ENCODE measurements around the gene ADGRF5.
"Not testable (repeated sequence)": the region's sequence is repeated elsewhere in the genome, so short reads cannot be mapped to it uniquely, and the experiment has no call there.

The ADGRF5 gene

DNA sequence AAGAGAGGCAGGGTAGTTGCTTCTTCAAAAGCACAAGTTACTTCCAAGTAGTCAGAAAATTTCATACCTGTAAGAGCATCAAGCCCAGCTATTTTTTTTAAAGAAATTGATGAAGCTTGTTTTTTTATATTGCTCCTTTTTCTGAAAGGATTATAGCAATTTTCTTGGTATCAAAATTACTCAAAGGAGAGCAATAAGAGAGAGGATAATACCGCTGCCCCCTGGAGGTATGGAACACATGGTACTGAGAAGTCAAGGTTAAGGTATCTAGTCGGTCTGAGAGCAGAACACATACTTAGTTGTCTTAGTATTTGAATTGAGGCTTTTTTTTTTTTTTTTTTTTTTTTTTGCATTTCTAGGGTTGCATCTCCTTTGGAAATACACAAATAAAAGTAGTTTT, 59.4 kb downstream of the ADGRF5 start:
- Histone ChIP-seq H3K36me3 (ENCODE audit: control insufficient read depth in 2 of 2, insufficient read depth in 1 of 2, low read length in 2 of 2) (no peaks in the 10 kb centered on the region), H3K4me3 (ENCODE audit: low read depth, low read length) (no peak overlapping the region), H3K4me1 (ENCODE audit: control insufficient read depth, insufficient read depth, low read length) (no peaks in the 10 kb centered on the region), H3K9me3 (ENCODE audit: control insufficient read depth, insufficient read depth, low read depth, low read length) (no peaks in the 10 kb centered on the region), H3K27ac (ENCODE audit: extremely low read depth, low read depth, low read length) (no peak overlapping the region)
- CTCF ChIA-PET = interaction anchor here (0.6 to 3.1 kb wide), 11 partner anchors 8 to 1899 kb away, joined by 3 to 21 read pairs (median 4); no protein-coding TSS in a partner anchor
- TF ChIP-seq ZIC2 (tag by site-specific recombination; IDR thresholded peaks at IDR 0.05) (no peak), ZNF239 (tag by site-specific recombination; IDR thresholded peaks at IDR 0.05) (no peak), ZFP69B (tag by site-specific recombination; IDR thresholded peaks at IDR 0.05) (no peak), ZNF292 (tag by site-specific recombination; IDR thresholded peaks at IDR 0.05; ENCODE audit: borderline replicate concordance, low read depth) (no peak), ZNF350 (tag by site-specific recombination; IDR thresholded peaks at IDR 0.05) (no peak), ZEB2 (tag by site-specific recombination; IDR thresholded peaks at IDR 0.05) (no peak), ZNF555 (tag by site-specific recombination; conservative IDR thresholded peaks at IDR 0.05) (no peak), FEZF1 (tag by site-specific recombination; IDR thresholded peaks at IDR 0.05) (no peak), ZNF658 (tag by site-specific recombination; IDR thresholded peaks at IDR 0.05) (no peak)
- TF ChIP-seq, protein P1, sequence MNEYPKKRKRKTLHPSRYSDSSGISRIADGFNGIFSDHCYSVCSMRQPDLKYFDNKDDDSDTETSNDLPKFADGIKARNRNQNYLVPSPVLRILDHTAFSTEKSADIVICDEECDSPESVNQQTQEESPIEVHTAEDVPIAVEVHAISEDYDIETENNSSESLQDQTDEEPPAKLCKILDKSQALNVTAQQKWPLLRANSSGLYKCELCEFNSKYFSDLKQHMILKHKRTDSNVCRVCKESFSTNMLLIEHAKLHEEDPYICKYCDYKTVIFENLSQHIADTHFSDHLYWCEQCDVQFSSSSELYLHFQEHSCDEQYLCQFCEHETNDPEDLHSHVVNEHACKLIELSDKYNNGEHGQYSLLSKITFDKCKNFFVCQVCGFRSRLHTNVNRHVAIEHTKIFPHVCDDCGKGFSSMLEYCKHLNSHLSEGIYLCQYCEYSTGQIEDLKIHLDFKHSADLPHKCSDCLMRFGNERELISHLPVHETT (tag by site-specific recombination; IDR thresholded peaks at IDR 0.05) = no peak
- TF ChIP-seq, protein P2, sequence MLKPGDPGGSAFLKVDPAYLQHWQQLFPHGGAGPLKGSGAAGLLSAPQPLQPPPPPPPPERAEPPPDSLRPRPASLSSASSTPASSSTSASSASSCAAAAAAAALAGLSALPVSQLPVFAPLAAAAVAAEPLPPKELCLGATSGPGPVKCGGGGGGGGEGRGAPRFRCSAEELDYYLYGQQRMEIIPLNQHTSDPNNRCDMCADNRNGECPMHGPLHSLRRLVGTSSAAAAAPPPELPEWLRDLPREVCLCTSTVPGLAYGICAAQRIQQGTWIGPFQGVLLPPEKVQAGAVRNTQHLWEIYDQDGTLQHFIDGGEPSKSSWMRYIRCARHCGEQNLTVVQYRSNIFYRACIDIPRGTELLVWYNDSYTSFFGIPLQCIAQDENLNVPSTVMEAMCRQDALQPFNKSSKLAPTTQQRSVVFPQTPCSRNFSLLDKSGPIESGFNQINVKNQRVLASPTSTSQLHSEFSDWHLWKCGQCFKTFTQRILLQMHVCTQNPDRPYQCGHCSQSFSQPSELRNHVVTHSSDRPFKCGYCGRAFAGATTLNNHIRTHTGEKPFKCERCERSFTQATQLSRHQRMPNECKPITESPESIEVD (tag by site-specific recombination; IDR thresholded peaks at IDR 0.05) = no peak
- POLR2A ChIA-PET = interaction anchor here (0.6 kb wide), 1 partner anchor 821 kb away, joined by 7 read pairs; no protein-coding TSS in a partner anchor

DNA sequence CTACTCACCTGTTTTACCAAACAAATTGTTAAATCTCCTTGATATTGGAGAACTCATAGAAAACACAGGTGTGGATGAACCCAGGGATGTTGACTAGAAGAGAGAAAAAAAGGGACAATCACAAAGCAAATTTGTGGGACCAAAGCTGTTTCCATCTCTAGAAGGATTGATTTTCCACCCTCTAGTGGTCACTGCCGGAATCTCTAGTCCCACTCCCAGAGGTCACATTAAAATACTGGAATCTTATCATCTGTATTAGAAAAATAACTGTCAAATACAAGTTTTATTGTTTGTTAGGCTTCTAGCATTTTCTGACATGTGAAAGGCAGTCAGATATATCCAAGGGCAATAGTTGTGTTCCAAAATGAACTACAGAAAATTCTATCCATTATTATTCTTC, 65.8 kb downstream of the ADGRF5 start:
- H3K4me1 ChIP-seq (ENCODE audit: control insufficient read depth, insufficient read depth, low read length); POLR2A ChIA-PET; H3K36me3 ChIP-seq (ENCODE audit: control insufficient read depth in 2 of 2, insufficient read depth in 1 of 2, low read length in 2 of 2); H3K9me3 ChIP-seq (ENCODE audit: control insufficient read depth, insufficient read depth, low read depth, low read length); H3K27ac ChIP-seq (ENCODE audit: extremely low read depth, low read depth, low read length); H3K4me3 ChIP-seq (ENCODE audit: low read depth, low read length): not testable (repeated sequence)
- CTCF ChIA-PET = interaction anchor here (0.6 to 4.3 kb wide), 20 partner anchors 8 to 552 kb away, joined by 3 to 24 read pairs (median 4); partner anchors contain the start of gene ADGRF1

DNA sequence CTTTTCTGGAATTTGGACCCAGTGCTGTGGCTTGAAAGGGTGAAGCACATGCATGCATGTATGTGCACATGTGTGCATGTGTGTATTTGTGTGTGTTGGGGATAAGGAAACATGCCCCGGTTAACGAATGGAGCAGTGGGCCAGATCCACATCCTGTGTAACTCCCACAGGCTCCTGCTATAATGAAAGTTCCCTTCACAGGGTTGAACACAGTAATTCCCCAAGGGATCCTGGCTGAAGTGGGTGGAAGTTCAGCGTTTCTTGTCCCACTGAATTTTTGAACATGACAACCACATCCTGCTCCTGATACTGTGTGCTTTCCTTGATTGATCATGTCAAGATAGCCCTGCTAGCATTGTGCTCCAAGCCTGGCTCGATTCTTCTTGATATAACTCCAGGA, 70.2 kb downstream of the ADGRF5 start:
- POLR2A ChIA-PET; H3K4me3 ChIP-seq (ENCODE audit: low read depth, low read length); H3K9me3 ChIP-seq (ENCODE audit: control insufficient read depth, insufficient read depth, low read depth, low read length); H3K36me3 ChIP-seq (ENCODE audit: control insufficient read depth in 2 of 2, insufficient read depth in 1 of 2, low read length in 2 of 2); H3K27ac ChIP-seq (ENCODE audit: extremely low read depth, low read depth, low read length); H3K4me1 ChIP-seq (ENCODE audit: control insufficient read depth, insufficient read depth, low read length): not testable (repeated sequence)
- CTCF ChIA-PET = interaction anchor here (4.9 kb wide), 1 partner anchor 136 kb away, joined by 108 read pairs; no protein-coding TSS in a partner anchor

DNA sequence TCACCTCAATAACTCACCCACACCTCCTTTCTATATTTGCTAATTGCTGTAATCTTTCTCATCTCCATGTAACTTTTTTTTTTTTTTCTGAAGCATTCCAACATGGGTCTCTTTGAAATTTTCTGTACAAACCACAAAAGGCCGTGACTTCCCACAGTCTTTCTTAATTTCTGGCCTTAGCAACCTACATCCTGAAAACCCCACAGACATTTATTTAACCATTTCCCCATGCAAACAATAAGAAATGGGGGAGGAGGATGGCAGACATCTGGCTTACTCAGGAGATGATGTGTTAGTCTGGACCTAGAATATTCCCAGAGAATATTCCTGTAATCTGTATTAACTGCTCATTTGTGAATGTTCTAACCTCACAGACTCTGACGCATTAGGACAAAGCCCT, 70.9 kb downstream of the ADGRF5 start:
- TF ChIP-seq, protein P3, sequence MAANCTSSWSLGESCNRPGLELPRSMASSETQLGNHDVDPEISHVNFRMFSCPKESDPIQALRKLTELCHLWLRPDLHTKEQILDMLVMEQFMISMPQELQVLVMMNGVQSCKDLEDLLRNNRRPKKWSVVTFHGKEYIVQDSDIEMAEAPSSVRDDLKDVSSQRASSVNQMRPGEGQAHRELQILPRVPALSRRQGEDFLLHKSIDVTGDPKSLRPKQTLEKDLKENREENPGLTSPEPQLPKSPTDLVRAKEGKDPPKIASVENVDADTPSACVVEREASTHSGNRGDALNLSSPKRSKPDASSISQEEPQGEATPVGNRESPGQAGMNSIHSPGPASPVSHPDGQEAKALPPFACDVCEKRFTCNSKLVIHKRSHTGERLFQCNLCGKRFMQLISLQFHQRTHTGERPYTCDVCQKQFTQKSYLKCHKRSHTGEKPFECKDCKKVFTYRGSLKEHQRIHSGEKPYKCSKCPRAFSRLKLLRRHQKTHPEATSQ (tag by site-specific recombination; IDR thresholded peaks at IDR 0.05) = no peak
- no peak for TF ChIP-seq ZNF529 (tag by site-specific recombination; IDR thresholded peaks at IDR 0.05; ENCODE audit: insufficient replicate concordance)
- no peak for TF ChIP-seq ZNF48 (tag by site-specific recombination; IDR thresholded peaks at IDR 0.05)
- no peak for TF ChIP-seq SP2 (tag by site-specific recombination; IDR thresholded peaks at IDR 0.05)
- no peak for TF ChIP-seq ZNF558 (tag by site-specific recombination; IDR thresholded peaks at IDR 0.05)
- no peak for TF ChIP-seq ZNF501 (tag by site-specific recombination; IDR thresholded peaks at IDR 0.05)
- no peak for TF ChIP-seq PRDM1 (tag by site-specific recombination; IDR thresholded peaks at IDR 0.05)
- no peak for TF ChIP-seq ZNF239 (tag by site-specific recombination; IDR thresholded peaks at IDR 0.05)
- no peak for TF ChIP-seq ZBTB7A (tag by site-specific recombination; IDR thresholded peaks at IDR 0.05; ENCODE audit: low read depth)
- TF ChIP-seq YY2 (tag by site-specific recombination; IDR thresholded peaks at IDR 0.05) = no peak
- TF ChIP-seq, protein P4, sequence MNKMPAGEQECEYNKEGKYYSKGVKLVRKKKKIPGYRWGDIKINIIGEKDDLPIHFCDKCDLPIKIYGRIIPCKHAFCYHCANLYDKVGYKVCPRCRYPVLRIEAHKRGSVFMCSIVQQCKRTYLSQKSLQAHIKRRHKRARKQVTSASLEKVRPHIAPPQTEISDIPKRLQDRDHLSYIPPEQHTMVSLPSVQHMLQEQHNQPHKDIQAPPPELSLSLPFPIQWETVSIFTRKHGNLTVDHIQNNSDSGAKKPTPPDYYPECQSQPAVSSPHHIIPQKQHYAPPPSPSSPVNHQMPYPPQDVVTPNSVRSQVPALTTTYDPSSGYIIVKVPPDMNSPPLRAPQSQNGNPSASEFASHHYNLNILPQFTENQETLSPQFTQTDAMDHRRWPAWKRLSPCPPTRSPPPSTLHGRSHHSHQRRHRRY (tag by site-specific recombination; IDR thresholded peaks at IDR 0.05) = no peak
- Histone ChIP-seq H3K27ac (ENCODE audit: extremely low read depth, low read depth, low read length) (no peak overlapping the region), H3K36me3 (ENCODE audit: control insufficient read depth in 2 of 2, insufficient read depth in 1 of 2, low read length in 2 of 2) (no peaks in the 10 kb centered on the region), H3K4me1 (ENCODE audit: control insufficient read depth, insufficient read depth, low read length) (peaks cover 3% of the 10 kb centered on the region), H3K9me3 (ENCODE audit: control insufficient read depth, insufficient read depth, low read depth, low read length) (no peaks in the 10 kb centered on the region), H3K4me3 (ENCODE audit: low read depth, low read length) (no peak overlapping the region)
- ChIA-PET POLR2A (no interaction called here), CTCF (interaction anchor here (0.6 to 4.9 kb wide), 3 partner anchors 10 to 137 kb away, joined by 3 to 108 read pairs (median 3); no protein-coding TSS in a partner anchor)

Data from HEK293 (cell line).